GM12892 (cell line): Measurements from ENCODE around the gene RHPN2.

Experiments used
- DNase-seq: peaks from one replicate; pipeline ENCODE4 v3.0.0; 2011; ENCODE audit not compliant: insufficient read length
- FAIRE-seq: peaks from 2 replicates; lab custom pipeline; 2011; peaks lifted over from hg19 to GRCh38; lab: Jason Lieb, UNC
- POLR2A ChIP-seq: IDR thresholded peaks from 2 replicates; pipeline ENCODE4 v1.6.1; 2011; ENCODE audit warnings: low read depth, low read length, control low read depth
- POLR2AphosphoS5 ChIP-seq: IDR thresholded peaks from 2 replicates; pipeline ENCODE4 v1.6.1; 2011; ENCODE audit warnings: low read depth, low read length, control low read depth
- TAF1 ChIP-seq: IDR thresholded peaks from 2 replicates; pipeline ENCODE4 v1.6.1; 2011; ENCODE audit warnings: low read depth, mild to moderate bottlenecking, control low read depth, low read length, borderline replicate concordance

The RHPN2 gene

DNA sequence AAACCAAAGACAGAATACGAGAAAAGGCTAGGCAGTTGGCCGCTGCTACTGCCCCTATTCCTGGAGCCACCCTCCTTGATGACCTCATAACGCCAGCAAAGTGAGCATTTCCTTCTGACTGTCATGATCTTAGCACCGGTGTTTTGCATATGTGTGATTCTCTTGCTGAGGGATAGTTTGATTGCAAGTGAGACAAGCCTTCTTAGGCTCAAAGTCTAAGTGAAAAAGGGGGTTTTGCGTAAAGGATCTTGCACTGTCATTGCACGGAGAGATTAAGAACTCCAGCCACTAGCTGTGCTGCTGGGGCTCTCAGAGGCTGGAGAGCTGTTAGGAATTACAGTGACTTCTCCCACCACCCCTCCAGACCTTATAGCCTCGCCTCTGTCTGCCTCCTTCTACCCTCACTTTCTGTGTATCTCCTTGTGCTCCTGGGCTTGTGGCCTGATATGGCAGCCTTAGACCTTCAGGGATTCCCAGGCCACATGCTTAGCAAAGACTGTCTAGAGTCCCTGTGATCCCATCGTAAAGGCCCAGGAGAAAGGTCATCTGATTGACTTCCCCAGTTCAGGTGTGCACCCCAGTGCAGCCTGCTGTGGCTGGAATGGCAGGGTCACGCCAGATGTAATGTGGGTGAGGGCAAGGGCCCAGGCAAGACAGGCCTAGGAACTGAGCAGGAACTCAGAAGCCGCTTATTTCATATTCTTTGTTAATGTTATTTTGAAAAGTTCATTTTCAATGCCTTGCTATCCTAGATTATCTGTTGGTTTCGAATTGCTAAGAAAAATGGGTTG is 28.9 kb upstream of the RHPN2 start:
- DNase-seq (no peak), FAIRE-seq (no peak)
- no peak for TF ChIP-seq TAF1
- TF ChIP-seq POLR2AphosphoS5, result no peak
- TF ChIP-seq POLR2A, result no peak

DNA sequence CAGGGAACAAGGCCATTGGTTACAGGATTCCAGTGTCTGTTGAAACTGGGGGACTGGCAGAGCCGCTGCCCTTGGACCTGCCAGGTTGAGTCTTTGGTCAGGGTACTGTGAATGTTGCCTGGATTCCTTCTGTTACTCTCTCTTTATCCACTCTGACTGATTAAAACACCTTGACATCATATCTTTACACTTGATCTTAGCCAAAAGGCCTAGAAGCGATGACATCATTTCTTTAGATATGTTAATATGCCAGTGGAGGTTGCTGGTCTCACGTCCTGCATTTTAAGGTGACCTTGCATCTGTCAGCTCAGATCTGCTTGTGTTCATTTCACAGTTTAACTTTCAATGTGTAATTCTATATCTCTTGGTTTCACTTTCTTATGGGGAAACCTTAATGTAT is 25.5 kb upstream of the RHPN2 start:
- TF ChIP-seq POLR2AphosphoS5 (no peak), TAF1 (no peak), POLR2A (no peak)
- FAIRE-seq, result no peak
- DNase-seq, result no peak

DNA sequence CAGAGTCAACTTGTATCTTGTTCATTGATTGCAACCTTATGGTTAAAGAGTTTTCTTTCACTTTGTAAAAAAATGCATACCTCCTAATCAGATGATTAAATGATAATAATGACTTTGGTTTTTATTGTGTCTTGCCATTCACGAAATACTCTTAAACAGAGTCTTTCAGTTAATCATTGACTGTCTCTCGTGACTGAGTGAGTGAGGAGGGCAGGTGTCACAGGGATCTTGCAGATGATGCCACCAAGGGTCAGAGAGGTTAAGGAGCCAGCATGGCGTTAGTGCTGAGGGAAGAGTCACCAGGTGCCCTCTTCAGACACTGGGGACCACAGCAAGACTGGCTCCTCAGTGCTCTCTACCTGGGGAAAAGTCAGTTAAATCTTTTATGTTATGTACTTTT is 24.3 kb upstream of the RHPN2 start:
- FAIRE-seq (no peak), DNase-seq (no peak)
- TF ChIP-seq POLR2A, result no peak
- TF ChIP-seq TAF1, result no peak
- TF ChIP-seq POLR2AphosphoS5, result no peak

DNA sequence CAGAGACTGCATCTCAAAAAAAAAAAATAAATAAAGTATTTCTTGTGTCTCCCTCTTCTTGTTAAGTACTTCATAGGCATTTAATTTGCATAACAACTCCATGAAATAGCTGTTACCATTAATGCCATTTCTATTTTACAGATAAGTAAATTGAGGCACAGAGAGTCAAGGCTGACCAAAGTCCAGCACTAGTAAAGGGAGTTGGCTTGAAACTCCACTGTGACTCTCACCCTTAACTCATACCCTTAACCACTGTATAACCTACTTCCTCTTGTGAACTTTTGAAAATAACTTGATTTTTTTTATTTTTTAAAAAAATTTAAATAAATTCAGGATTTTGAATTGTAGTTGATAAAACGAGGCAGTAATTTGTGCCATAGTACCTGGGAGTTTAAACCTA is 22.3 kb upstream of the RHPN2 start:
- TF ChIP-seq POLR2AphosphoS5, result no peak
- TF ChIP-seq POLR2A, result no peak
- no peak for TF ChIP-seq TAF1
- no peak for DNase-seq
- no peak for FAIRE-seq

DNA sequence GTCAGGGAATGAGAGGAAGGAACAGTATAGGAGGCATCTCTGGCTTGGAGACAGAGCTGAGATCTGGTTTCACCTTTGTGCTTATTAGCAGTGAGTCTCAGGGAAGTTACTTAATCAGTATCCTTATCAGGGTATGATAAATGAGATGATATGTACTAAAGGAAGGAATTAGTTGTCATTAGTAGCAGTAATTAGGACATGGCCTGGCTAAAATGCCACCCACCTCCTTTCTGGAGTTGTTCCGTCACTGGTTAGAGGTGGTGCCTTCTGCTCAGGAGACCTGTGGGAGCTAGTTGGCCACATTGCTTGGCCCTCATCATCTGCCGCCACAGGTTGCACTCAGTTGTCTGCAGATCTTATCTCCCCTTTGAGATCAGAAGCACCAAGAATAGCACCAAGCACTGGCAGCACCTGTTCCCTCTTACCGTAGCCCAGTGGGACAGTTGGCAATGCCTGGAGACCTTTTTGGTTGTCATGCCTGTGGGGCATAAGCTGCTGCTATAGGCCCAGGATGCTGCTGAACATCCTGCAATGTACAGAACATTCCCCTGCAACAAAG is 21.0 kb upstream of the RHPN2 start:
- TF ChIP-seq POLR2AphosphoS5, result no peak
- no peak for FAIRE-seq
- no peak for DNase-seq

DNA sequence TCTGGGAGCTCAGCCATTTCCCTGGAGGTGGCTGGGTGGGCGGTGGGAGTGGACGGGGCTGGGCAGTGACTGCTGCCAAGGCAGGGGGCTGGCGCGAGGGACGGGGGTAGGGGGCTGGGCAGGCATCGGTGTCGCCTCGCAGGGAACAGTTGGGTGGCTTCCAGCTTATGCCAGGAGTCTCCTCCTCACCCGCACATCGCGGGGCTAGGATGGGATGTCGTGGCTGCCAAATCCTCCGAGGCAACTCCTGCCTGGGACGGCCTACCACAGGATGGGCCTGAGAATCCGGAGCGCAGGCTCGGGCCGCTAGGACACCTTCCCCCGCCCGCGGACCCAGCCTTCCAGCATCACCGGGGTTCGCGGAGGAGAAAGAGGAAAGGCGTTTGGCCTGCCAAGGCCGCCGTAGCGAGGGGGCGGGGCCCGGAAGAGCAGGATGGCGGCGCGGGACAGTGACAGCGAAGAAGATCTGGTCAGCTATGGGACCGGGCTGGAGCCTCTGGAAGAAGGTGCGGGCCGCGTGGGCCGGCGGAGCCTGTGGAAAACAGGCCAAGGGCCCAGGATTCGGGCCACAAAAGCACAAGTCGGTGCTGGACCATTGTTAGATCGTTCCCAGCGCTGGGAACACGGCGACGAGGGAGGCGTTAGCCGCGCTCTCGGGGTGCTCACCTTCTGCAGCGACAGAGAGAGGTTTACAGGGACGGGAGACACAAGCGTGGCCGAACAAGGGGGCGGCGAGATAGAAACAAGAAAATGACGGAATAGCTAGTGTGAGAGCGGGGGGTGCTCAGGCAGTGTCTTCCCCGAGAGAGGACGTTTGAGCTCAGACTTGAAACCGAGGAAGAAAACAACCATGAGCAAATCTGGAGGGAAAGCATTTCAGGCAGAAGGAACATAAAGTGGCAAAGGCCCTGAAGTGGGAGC is 16.3 kb upstream of the RHPN2 start, which contains the start of gene GPATCH1:
Gene GPATCH1 (plus strand): TSS at position 421 of the 921 bp plus-strand sequence. CDS start 13 bp downstream, at position 434.
- TF ChIP-seq POLR2AphosphoS5 (peak; percentile 83), POLR2A (peak; percentile 90), TAF1 (peak; percentile 86)
- DNase-seq, result peak; percentile 91
- peak; percentile 84 for FAIRE-seq

DNA sequence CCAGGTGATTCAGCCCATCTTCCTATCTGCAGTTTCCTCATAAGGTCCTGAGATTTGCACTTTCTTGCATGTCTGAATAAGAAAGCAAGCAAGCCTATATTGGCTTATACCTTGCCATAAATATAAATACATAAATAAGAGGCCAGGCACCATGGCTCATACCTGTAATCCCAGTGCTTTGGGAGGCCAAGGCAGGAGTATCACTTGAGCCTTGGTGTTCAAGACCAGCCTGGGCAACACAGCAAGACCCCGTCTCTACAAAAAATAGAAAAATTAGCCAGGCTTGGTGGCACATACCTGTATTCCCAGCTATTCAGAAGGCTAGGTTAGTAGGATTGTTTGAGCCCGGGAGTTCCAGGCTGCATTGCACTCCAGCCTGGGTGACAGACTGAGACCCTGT is 10.8 kb upstream of the RHPN2 start:
- FAIRE-seq (no peak), DNase-seq (no peak)
- TF ChIP-seq POLR2AphosphoS5, result no peak
- TF ChIP-seq POLR2A, result no peak
- TF ChIP-seq TAF1, result no peak

DNA sequence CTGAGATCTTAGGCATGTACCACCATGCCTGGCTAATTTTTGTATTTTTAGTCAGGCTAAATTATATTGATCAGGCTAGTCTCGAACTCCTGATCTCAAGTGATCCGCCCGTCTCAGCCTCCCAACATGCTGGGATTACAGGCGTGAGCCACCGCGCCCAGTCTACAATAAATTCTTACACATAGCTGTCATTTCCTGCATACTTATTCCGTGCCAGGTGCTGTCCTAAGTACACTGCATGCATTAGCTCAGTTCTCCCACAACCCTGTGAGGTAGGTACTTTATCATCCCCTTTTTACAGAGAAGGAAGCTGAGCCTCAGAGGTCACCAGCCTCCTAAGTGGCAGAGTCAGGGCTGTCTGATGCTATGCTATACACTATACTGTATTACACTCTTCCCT is 7.2 kb upstream of the RHPN2 start:
- DNase-seq, result no peak
- FAIRE-seq, result no peak

DNA sequence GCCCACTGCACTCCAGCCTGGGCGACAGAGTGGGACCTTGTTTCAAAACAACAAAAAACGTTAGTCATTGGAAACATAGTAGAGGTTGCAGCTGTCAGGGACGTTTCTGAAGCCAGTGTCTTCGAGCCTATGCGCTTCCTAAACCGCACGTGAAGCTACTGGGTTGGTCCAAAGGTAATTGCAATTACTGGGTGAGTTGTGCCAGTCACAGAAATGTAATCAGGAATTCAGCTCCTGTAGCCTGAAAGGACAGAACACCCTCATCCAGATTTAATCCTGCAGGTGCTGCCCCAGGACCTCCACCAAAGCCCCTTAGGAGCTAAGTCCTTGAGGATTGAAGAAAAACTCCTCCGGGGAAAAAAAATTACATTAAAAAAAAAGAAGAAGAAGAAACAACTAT is 2.4 kb upstream of the RHPN2 start:
- DNase-seq, result no peak
- no peak for FAIRE-seq
- no peak for TF ChIP-seq POLR2AphosphoS5
- no peak for TF ChIP-seq TAF1
- TF ChIP-seq POLR2A, result no peak

More for the DNA sequence above, 7.2 kb upstream of the RHPN2 start:
- TF ChIP-seq TAF1, result no peak
- TF ChIP-seq POLR2A, result no peak
- no peak for TF ChIP-seq POLR2AphosphoS5

DNA sequence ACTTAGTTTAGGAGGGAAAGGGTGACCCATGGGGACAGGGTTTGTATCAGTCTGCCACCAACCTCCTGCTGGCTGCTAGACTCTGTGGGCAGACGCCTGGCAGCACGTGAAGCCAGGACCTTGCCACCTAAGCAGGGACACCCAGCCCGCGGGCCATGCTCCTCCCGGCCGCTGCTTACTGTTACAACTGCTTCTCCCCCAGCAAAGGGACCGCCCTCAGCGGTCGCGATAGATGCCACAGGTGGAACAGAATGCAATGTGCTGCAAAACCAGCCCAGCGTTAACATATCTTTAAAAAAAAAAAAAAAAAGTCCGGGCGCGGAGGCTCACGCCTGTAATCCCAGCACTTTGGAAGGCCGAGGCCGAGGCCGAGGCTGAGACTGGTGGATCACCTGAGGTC is 1.9 kb upstream of the RHPN2 start:
- DNase-seq, result no peak

DNA sequence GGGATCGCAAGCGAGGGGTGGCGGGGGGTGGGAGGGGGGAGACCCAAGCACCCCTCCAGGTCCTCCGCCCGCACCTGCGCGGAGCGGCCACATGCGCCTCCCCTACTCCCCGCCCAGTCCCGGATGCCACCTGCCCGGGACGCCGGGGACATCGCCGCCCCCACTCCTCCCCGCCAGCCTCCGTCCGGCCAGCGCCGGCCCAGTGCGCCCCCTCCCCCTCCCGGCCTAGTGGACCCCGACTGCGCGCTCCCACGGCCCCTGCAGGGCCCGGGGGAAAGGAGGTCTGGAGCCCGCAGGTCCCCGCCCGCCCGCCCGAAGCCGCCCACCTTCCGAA is 263 bp downstream of the RHPN2 start:
- FAIRE-seq (no peak), DNase-seq (peak; percentile 45)
- TF ChIP-seq POLR2A (no peak), POLR2AphosphoS5 (no peak), TAF1 (no peak)

More for the DNA sequence above, 1.9 kb upstream of the RHPN2 start:
- no peak for TF ChIP-seq POLR2AphosphoS5
- TF ChIP-seq TAF1, result no peak
- TF ChIP-seq POLR2A, result no peak
- FAIRE-seq, result no peak
